Kidney (tissue), 14 donors: ENCODE results near the gene MYT1. TPM values are rescaled to one million over a fixed set of nuclear protein-coding genes. Genes with fewer than 3 reads are reported as not detected.
A peak's percentile ranks its signal among the peaks of the same experiment; 100 is the strongest.

Experiments
- DNase-seq, 5 donors: peaks; one replicate each; pipeline ENCODE4 v3.0.0-alpha.2; 2013 to 2020
- FAIRE-seq: peaks from 2 replicates; lab custom pipeline; 2012; peaks lifted over from hg19 to GRCh38; lab: Jason Lieb, UNC
- H3K27ac ChIP-seq, 2 donors: one replicate each; pipeline ENCODE4 v1.7.0; 2013; ENCODE audit warnings: low read depth in 2 of 2, low read length in 2 of 2, inconsistent platforms in 1 of 2
- H3K27me3 ChIP-seq: one replicate; pipeline ENCODE4 v1.7.1; 2013; ENCODE audit warnings: low read length, inconsistent platforms; ENCODE audit not compliant: control insufficient read depth, insufficient read depth
- H3K36me3 ChIP-seq, 3 donors: one replicate each; pipeline versions ENCODE4 v1.7.0 to v1.7.1; 2013; ENCODE audit warnings: low read length in 3 of 3, control low read depth in 1 of 3, inconsistent platforms in 1 of 3; ENCODE audit not compliant: insufficient read depth in 3 of 3, control insufficient read depth in 2 of 3
- H3K4me1 ChIP-seq, 3 donors: one replicate each; pipeline versions ENCODE4 v1.7.0 to v1.7.1; 2013; ENCODE audit warnings: low read length in 3 of 3, inconsistent platforms in 1 of 3, low read depth in 1 of 3; ENCODE audit not compliant: control insufficient read depth in 2 of 3, insufficient read depth in 2 of 3
- H3K4me3 ChIP-seq, 3 donors: one replicate each; pipeline versions ENCODE4 v1.7.0 to v1.8.1; 2013; ENCODE audit warnings: low read length in 3 of 3, control low read depth in 1 of 3, inconsistent platforms in 1 of 3
- H3K9ac ChIP-seq, 3 donors: one replicate each; pipeline versions ENCODE4 v1.7.0 to v1.7.1; 2013; ENCODE audit warnings: low read length in 3 of 3, control low read depth in 1 of 3, inconsistent platforms in 1 of 3
- H3K9me3 ChIP-seq, 3 donors: one replicate each; pipeline versions ENCODE4 v1.7.0 to v1.7.1; 2013; ENCODE audit warnings: low read length in 3 of 3, control low read depth in 1 of 3, inconsistent platforms in 1 of 3; ENCODE audit not compliant: control insufficient read depth in 2 of 3, insufficient read depth in 1 of 3
- CTCF ChIP-seq: IDR thresholded peaks from 3 replicates; pipeline ENCODE4 v1.5.1; 2012; ENCODE audit warnings: mild to moderate bottlenecking, moderate library complexity, borderline replicate concordance; ENCODE audit not compliant: insufficient read depth; ENCODE audit errors: extremely low read depth
- intact Hi-C: fragments of 100-400 bp; cut with DNase I; formaldehyde crosslinking; loops from one replicate; pipeline ENCODE4 v1.11.1; 2022
- polyA plus RNA-seq: library from polyadenylated mRNA; stranded (reverse); fragments of 350-450 nt; fragmentation: Illumina TruSeq; extraction: RNeasy Lipid Tissue Mini Kit (QIAGEN cat#74804); gene quantifications from one replicate; pipeline ENCODE4 v1.2.3, GENCODE V29; 2014; ENCODE audit warnings: low read depth, low replicate concordance; ENCODE audit not compliant: insufficient read depth
- total RNA-seq: library from RNA; stranded (reverse); fragmentation: NEBNext Ultra II Directional; extraction: Animal tissue kit (Norgen Biotek cat#: 25700); gene quantifications from one replicate; pipeline ENCODE4 v1.2.1, GENCODE V29; 2021
- donor health status: control.
- donor health status: control.
- donor health status: control.
- donor health status: control.
- donor health status: control.
- donor health status: DM: yes; HTN: yes; CAD: no.
- donor health status: Normal renal cell carcinoma (clear cell type).

The MYT1 gene
- total and polyA plus RNA-seq, 2 donors from 2014 or later, result not detected

GRCh38 chr20:64156136-64156885 lies 7.9 kb upstream of the MYT1 start:
- no peaks in the 10 kb centered on the region for H3K9me3 ChIP-seq
- H3K36me3 ChIP-seq, result no peaks in the 10 kb centered on the region
- intact Hi-C loops, result no loop called here
- FAIRE-seq (no peak), DNase-seq (peak in 1 of 5 donors; percentile 28)
- H3K27ac ChIP-seq, result no peak overlapping the region
- TF ChIP-seq CTCF, result no peak
- peaks cover 3% of the 10 kb centered on the region for H3K27me3 ChIP-seq
- no peaks in the 10 kb centered on the region for H3K4me1 ChIP-seq
- no peak overlapping the region for H3K9ac ChIP-seq
- H3K4me3 ChIP-seq, result no peak overlapping the region

- intact Hi-C loops, result no loop called here
- H3K4me3 ChIP-seq, result no peak overlapping the region
- no peaks in the 10 kb centered on the region for H3K36me3 ChIP-seq
- no peaks in the 10 kb centered on the region for H3K9me3 ChIP-seq
- peaks cover 4% of the 10 kb centered on the region for H3K27me3 ChIP-seq
- TF ChIP-seq CTCF, result no peak
- no peaks in the 10 kb centered on the region for H3K4me1 ChIP-seq
- FAIRE-seq, result no peak
- DNase-seq, result peak in 1 of 5 donors; percentile 58
- no peak overlapping the region for H3K9ac ChIP-seq
- H3K27ac ChIP-seq, result no peak overlapping the region
Observed at GRCh38 chr20:64156886-64157875, 7.1 kb upstream of the MYT1 start.

- Histone ChIP-seq H3K27me3 (peaks cover 8% of the 10 kb centered on the region), H3K27ac (no peak overlapping the region), H3K9me3 (no peaks in the 10 kb centered on the region), H3K4me1 (no peaks in the 10 kb centered on the region), H3K4me3 (no peak overlapping the region), H3K36me3 (no peaks in the 10 kb centered on the region), H3K9ac (no peak overlapping the region)
- FAIRE-seq, result no peak
- intact Hi-C loops, result no loop called here
- DNase-seq, result peak in 1 of 5 donors; percentile 40
- no peak for TF ChIP-seq CTCF
Observed at GRCh38 chr20:64157878-64158277, 6.4 kb upstream of the MYT1 start.
